Fibroblast of villous mesenchyme (primary cell): ENCODE data around the gene RFX1. TPM values are rescaled to one million over a fixed set of nuclear protein-coding genes. Genes with fewer than 3 reads are reported as not detected.
A peak's percentile ranks its signal among the peaks of the same experiment; 100 is the strongest.
"Not testable (repeated sequence)": the region's sequence is repeated elsewhere in the genome, so short reads cannot be mapped to it uniquely, and the experiment has no call there.

Source experiments
- DNase-seq: peaks from one replicate; pipeline ENCODE4 v3.0.0-alpha.2; 2010; ENCODE audit warnings: low read depth
- H3K4me3 ChIP-seq: 2 replicates; pipeline ENCODE4 v1.5.1; 2011; ENCODE audit warnings: low read depth, mild to moderate bottlenecking, low read length
- total RNA-seq: library from RNA; depleted of rRNA; stranded (reverse); fragments of >200 nt; gene quantifications from 2 replicates; pipeline ENCODE4 v1.2.3, GENCODE V29; 2012
- TF ChIP-seq, protein P1 (sequence below): IDR thresholded peaks from 2 replicates; pipeline ENCODE4 v1.5.1; 2012; ENCODE audit warnings: low read depth, mild to moderate bottlenecking, low read length; ENCODE audit not compliant: insufficient read depth

RFX1 gene
- total RNA-seq, 1 donor = 2.6 TPM

DNA sequence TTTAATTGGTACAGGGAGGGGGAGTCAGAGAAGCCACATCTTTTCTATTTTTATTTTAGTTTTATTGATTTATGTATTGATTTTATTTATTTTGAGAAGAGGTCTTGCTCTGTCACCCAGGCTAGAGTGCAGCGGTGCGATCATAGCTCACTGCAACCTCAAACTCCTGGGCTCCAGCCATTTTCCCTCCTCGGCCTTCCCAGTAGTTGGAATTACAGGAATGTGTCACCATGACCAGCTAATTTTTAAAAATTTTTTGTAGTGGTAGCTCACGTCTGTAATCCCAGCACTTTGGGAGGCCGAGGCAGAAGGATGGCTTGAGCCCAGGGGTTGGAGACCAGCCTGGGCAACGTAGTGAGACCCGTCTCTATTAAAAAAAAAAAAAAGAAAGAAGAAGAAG is 29.6 kb upstream of the RFX1 start:
- H3K4me3 ChIP-seq = no peak overlapping the region
- TF ChIP-seq, protein P1, sequence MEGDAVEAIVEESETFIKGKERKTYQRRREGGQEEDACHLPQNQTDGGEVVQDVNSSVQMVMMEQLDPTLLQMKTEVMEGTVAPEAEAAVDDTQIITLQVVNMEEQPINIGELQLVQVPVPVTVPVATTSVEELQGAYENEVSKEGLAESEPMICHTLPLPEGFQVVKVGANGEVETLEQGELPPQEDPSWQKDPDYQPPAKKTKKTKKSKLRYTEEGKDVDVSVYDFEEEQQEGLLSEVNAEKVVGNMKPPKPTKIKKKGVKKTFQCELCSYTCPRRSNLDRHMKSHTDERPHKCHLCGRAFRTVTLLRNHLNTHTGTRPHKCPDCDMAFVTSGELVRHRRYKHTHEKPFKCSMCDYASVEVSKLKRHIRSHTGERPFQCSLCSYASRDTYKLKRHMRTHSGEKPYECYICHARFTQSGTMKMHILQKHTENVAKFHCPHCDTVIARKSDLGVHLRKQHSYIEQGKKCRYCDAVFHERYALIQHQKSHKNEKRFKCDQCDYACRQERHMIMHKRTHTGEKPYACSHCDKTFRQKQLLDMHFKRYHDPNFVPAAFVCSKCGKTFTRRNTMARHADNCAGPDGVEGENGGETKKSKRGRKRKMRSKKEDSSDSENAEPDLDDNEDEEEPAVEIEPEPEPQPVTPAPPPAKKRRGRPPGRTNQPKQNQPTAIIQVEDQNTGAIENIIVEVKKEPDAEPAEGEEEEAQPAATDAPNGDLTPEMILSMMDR = no peak
- DNase-seq = no peak

- TF ChIP-seq, protein P1 = peak; percentile 9
- DNase-seq, H3K4me3 ChIP-seq: not testable (repeated sequence)
Observed at GRCh38 chr19:14035159-14035558, 29.0 kb upstream of the RFX1 start.

- TF ChIP-seq, protein P1 = no peak
- no peak overlapping the region for H3K4me3 ChIP-seq
- DNase-seq = no peak
Observed at GRCh38 chr19:14033946-14034345, 27.8 kb upstream of the RFX1 start.

DNA sequence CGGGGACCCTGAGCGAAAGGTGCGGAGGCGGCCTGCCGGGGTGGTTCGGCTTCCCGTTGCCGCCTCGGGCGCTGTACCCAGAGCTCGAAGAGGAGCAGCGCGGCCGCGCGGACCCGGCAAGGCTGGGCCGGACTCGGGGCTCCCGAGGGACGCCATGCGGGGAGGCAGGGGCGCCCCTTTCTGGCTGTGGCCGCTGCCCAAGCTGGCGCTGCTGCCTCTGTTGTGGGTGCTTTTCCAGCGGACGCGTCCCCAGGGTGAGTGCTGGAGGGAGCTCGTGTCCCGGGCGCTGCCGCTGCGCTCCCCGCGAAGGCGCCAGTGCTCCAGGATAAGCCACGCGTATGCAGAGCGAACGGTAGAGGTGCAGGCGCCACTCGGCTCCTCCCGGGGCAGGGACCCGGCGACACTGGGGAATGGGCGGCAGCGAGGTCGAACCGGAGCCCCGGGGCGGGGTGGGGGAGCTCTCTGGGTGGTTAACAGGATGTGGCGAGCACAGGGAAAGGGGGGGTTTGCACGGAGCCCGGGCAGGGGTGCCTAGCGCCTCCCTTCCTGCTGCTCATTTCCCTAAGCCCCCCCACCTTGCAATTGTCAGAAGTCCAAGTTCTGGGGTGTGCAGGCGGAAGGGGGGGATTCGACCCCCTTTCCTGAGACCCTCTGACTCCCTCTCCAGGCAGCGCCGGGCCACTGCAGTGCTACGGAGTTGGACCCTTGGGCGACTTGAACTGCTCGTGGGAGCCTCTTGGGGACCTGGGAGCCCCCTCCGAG is 25.8 kb upstream of the RFX1 start, which contains the start of gene IL27RA:
TSS of gene IL27RA (plus strand) at position 44 of the 762 bp plus-strand sequence. CDS start at position 155, 111 bp downstream.
- H3K4me3 ChIP-seq = peak within 1 kb of the TSS; percentile 73
- DNase-seq = peak; percentile 45
- TF ChIP-seq, protein P1 = peak; percentile 77

- DNase-seq = no peak
- TF ChIP-seq, protein P1 = no peak
- peak overlapping the region; percentile 73 for H3K4me3 ChIP-seq
Observed at GRCh38 chr19:14030997-14031718, 25.0 kb upstream of the RFX1 start.

- no peak for DNase-seq
- TF ChIP-seq, protein P1 = no peak
- no peak overlapping the region for H3K4me3 ChIP-seq
Observed at GRCh38 chr19:14028901-14029300, 22.8 kb upstream of the RFX1 start.
